A673 (cell line): ENCODE results near the gene TAF4. TPM values are rescaled to one million over a fixed set of nuclear protein-coding genes. Genes with fewer than 3 reads are reported as not detected.

ENCODE experiments used
- BruUV-seq: library from RNA; stranded (reverse); fragments of 400-500 nt; replicated peaks from 2 replicates; lab custom pipeline; 2021; lab: Mats Ljungman, UMichigan
- CTCF ChIA-PET: fragments of 300-600 bp; sonication (Branson Sonifier 250); formaldehyde crosslinking; loops from one replicate; lab custom pipeline; 2022; ENCODE audit warnings: antibody characterized with exemption; lab: Charles Lee
- POLR2A ChIA-PET: fragments of 300-600 bp; sonication (Branson Sonifier 250); formaldehyde crosslinking; loops from one replicate; lab custom pipeline; 2022; ENCODE audit warnings: antibody characterized with exemption; ENCODE audit not compliant: low non-redundant PET; lab: Charles Lee
- DNase-seq: peaks from one replicate; pipeline ENCODE4 v3.0.0-alpha.2; 2015; ENCODE audit warnings: low spot score
- H3K27ac ChIP-seq: fragments of 200-600 bp; sonication (generic); 2 replicates; pipeline ENCODE4 v1.5.1; 2016; ENCODE audit warnings: mixed run types, low read depth, mild to moderate bottlenecking, mixed read lengths, antibody characterized with exemption, low read length; ENCODE audit not compliant: poor library complexity, severe bottlenecking
- H3K27me3 ChIP-seq: fragments of 200-600 bp; sonication (generic); replicated peaks from 2 replicates; pipeline ENCODE4 v1.6.1; 2017; ENCODE audit warnings: mixed run types, low read depth, mild to moderate bottlenecking, mixed read lengths, antibody characterized with exemption, low read length; ENCODE audit not compliant: insufficient read depth, poor library complexity
- H3K36me3 ChIP-seq: fragments of 200-600 bp; sonication (generic); 2 replicates; pipeline ENCODE4 v1.6.1; 2016; ENCODE audit warnings: mixed run types, mild to moderate bottlenecking, mixed read lengths, antibody characterized with exemption, low read length; ENCODE audit not compliant: insufficient read depth, poor library complexity, severe bottlenecking
- H3K4me1 ChIP-seq: fragments of 200-600 bp; sonication (generic); 2 replicates; pipeline ENCODE4 v1.6.1; 2017; ENCODE audit warnings: mixed run types, mild to moderate bottlenecking, mixed read lengths, antibody characterized with exemption, low read length; ENCODE audit not compliant: insufficient read depth, poor library complexity, severe bottlenecking
- H3K4me3 ChIP-seq: fragments of 200-600 bp; sonication (generic); 2 replicates; pipeline ENCODE4 v1.5.1; 2016; ENCODE audit warnings: low read depth, mixed run types, mild to moderate bottlenecking, mixed read lengths, low read length; ENCODE audit not compliant: poor library complexity, severe bottlenecking
- H3K9me3 ChIP-seq: fragments of 200-600 bp; sonication (generic); 2 replicates; pipeline ENCODE4 v1.6.1; 2016; ENCODE audit warnings: mixed run types, low read depth, mild to moderate bottlenecking, mixed read lengths, antibody characterized with exemption, low read length; ENCODE audit not compliant: poor library complexity, severe bottlenecking
- EZH2 ChIP-seq: fragments of 200-600 bp; sonication (generic); IDR thresholded peaks from 2 replicates; pipeline ENCODE4 v1.6.1; 2017; ENCODE audit warnings: borderline replicate concordance, low read depth, mild to moderate bottlenecking, mixed read lengths, antibody characterized with exemption, low read length; ENCODE audit not compliant: poor library complexity, severe bottlenecking
- intact Hi-C: fragments of 100-400 bp; cut with micrococcal nuclease; formaldehyde crosslinking; loops from one replicate; pipeline ENCODE4 v1.10.0; 2022; ENCODE audit not compliant: unreplicated experiment
- total RNA-seq: library from RNA; stranded (reverse); gene quantifications from 2 replicates; pipeline ENCODE4 v1.2.3, GENCODE V29; 2021
- TF ChIP-seq, protein P1 (sequence below): fragments of 300-800, 200-600 bp; sonication (generic); conservative IDR thresholded peaks from 2 replicates; pipeline ENCODE4 v1.5.1; 2017; ENCODE audit warnings: low read depth, mild to moderate bottlenecking, antibody characterized with exemption, low read length, moderate library complexity, mixed read lengths

The TAF4 gene
- total RNA-seq, 1 experiment from 2014 or later, result 37.0 TPM

DNA sequence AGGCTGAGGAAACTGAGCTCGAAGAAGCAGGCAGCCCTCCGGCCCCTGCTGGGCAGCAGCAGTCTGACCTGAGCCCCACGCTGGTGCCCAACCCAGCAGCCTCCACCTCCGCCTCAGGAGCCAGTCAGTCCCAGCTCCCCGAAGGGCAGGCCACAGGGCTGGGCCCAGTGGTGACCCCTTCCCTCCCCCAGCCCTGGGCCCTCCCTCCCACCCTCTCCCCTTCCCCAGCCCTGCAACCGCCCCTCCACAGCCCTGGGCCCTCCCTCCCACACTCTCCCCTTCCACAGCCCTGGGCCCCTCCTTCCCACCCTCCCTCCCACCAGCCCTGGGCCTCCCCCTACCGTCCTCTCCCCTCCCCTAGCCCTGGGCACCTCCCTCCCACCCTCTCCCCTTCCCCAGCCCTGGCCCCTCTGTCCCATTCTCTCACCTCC, 115.0 kb downstream of the TAF4 start:
- no peak overlapping the region for H3K4me3 ChIP-seq
- peaks cover 10% of the 10 kb centered on the region for H3K27me3 ChIP-seq
- DNase-seq, result no peak
- no peaks in the 10 kb centered on the region for H3K36me3 ChIP-seq
- POLR2A ChIA-PET, result no interaction called here
- H3K27ac ChIP-seq, result no peak overlapping the region
- no peaks in the 10 kb centered on the region for H3K4me1 ChIP-seq
- H3K9me3 ChIP-seq, result no peaks in the 10 kb centered on the region
- TF ChIP-seq, protein P1, sequence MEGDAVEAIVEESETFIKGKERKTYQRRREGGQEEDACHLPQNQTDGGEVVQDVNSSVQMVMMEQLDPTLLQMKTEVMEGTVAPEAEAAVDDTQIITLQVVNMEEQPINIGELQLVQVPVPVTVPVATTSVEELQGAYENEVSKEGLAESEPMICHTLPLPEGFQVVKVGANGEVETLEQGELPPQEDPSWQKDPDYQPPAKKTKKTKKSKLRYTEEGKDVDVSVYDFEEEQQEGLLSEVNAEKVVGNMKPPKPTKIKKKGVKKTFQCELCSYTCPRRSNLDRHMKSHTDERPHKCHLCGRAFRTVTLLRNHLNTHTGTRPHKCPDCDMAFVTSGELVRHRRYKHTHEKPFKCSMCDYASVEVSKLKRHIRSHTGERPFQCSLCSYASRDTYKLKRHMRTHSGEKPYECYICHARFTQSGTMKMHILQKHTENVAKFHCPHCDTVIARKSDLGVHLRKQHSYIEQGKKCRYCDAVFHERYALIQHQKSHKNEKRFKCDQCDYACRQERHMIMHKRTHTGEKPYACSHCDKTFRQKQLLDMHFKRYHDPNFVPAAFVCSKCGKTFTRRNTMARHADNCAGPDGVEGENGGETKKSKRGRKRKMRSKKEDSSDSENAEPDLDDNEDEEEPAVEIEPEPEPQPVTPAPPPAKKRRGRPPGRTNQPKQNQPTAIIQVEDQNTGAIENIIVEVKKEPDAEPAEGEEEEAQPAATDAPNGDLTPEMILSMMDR, result no peak
- TF ChIP-seq EZH2, result no peak
- CTCF ChIA-PET, result no interaction called here
- intact Hi-C loops, result no loop called here
- BruUV-seq, result no TSS peak

DNA sequence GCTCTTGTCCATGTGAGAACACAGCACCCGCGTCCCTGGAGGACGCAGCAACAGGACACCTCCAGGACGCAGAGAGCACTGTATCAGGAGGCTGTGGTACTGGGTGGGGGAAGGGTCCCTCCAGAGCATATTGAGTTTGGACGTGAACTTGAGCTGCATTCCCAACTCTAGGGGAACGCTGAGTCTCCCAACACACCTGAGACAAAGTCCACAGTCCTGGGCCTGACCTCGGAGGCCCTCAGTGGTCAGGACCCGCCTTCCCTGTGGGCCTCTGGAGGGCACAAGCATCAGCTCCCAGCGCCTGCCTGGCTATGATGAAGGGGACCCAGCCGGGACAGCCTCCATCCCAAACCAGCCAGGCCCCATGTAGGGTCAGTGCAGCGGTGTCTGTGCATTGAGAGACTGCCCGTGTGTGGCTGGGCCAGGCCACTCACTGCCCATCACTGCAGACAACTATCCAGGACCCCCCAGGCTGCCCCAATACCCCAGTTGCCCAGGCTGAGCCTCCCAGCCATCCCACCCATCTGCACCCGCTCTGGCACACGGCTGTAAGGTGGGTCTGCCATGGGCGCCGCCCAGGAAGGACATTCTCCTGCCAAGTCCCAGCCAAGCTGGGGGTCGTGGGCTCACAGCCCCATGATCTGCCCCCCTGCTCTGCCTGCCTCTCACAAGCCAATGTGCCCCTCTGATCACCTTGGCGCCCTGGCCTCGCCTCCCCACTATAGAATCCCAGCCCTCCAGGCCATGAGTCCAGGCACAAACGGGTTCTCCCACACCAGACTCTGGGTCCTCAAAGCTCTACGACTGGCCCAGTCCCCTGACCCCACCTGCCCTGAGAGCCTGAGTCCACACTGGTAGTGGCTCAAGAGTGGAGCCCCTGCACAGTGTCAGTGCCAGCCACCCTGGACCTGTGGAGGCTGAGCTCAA, 115.7 kb downstream of the TAF4 start:
- POLR2A ChIA-PET, result no interaction called here
- intact Hi-C loops, result no loop called here
- TF ChIP-seq, protein P1, result no peak
- TF ChIP-seq EZH2, result no peak
- no TSS peak for BruUV-seq
- Histone ChIP-seq H3K4me3 (no peak overlapping the region), H3K4me1 (no peaks in the 10 kb centered on the region), H3K27me3 (peaks cover 4% of the 10 kb centered on the region), H3K9me3 (no peaks in the 10 kb centered on the region), H3K36me3 (no peaks in the 10 kb centered on the region), H3K27ac (no peak overlapping the region)
- CTCF ChIA-PET, result no interaction called here
- no peak for DNase-seq

DNA sequence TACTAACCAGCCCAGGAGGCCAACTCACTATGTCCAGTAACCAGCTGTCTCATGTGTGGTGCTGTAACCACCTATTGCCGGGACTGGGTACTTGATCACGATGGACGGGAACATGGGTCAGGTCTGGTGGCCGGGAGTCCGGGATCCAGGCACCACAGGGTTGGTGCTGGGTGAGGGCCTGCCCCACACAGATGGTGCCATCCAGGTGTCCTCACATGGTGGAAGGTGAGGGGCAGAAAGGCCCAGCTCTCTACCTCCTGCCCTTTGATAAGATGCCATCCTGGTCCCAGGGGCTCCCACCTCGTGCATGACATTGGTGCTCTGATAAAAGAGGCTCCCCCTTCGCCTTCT, 116.3 kb downstream of the TAF4 start:
- ChIA-PET CTCF (no interaction called here), POLR2A (no interaction called here)
- Histone ChIP-seq H3K4me1 (no peaks in the 10 kb centered on the region), H3K36me3 (no peaks in the 10 kb centered on the region), H3K9me3 (no peaks in the 10 kb centered on the region), H3K27me3 (no peaks in the 10 kb centered on the region), H3K4me3 (no peak overlapping the region), H3K27ac (no peak overlapping the region)
- BruUV-seq, result no TSS peak
- intact Hi-C loops, result no loop called here
- no peak for TF ChIP-seq EZH2
- TF ChIP-seq, protein P1, result no peak
- no peak for DNase-seq
